Psoas muscle (tissue), 8 donors: Measurements from ENCODE around the gene CAPN15. TPM values are rescaled to one million over a fixed set of nuclear protein-coding genes. Genes with fewer than 3 reads are reported as not detected.

Source experiments
- ATAC-seq, 4 donors: fragments of 200-7000 bp; cut with Tn5 transposase; one replicate each; pipeline ENCODE4 v1.9.1; 2020; ENCODE audit warnings: moderate library complexity in 3 of 4, mild to moderate bottlenecking in 2 of 4
- DNase-seq, 2 donors: peaks; one replicate each; pipeline ENCODE4 v3.0.0-alpha.2; 2020
- H3K27ac ChIP-seq: fragments of 200-600 bp; one replicate; pipeline ENCODE4 v1.8.0; 2022
- H3K27me3 ChIP-seq, 3 donors: fragments of 200-600 bp in 1 of 3; one replicate each; pipeline versions ENCODE4 v1.6.1 to v1.8.0; 2013 to 2022; ENCODE audit warnings: low read length in 2 of 3, mild to moderate bottlenecking in 2 of 3, moderate library complexity in 1 of 3; ENCODE audit not compliant: insufficient read depth in 3 of 3
- H3K36me3 ChIP-seq, 2 donors: fragments of 200-600 bp in 1 of 2; one replicate each; pipeline versions ENCODE4 v1.6.1 to v1.8.0; 2013 to 2022; ENCODE audit warnings: low read depth in 1 of 2, mild to moderate bottlenecking in 1 of 2, moderate library complexity in 1 of 2; ENCODE audit not compliant: insufficient read depth in 1 of 2
- H3K4me1 ChIP-seq: fragments of 200-600 bp; one replicate; pipeline ENCODE4 v1.8.0; 2022
- H3K4me3 ChIP-seq: fragments of 200-600 bp; one replicate; pipeline ENCODE4 v1.8.0; 2022; ENCODE audit warnings: mild to moderate bottlenecking
- H3K9me3 ChIP-seq: fragments of 200-600 bp; one replicate; pipeline ENCODE4 v1.8.0; 2022
- WGBS, 3 donors: extraction: QIAGEN DNeasy Blood & Tissue Kit; methylation state at CpG; one replicate each; pipeline versions ENCODE4 v1.1.6 to v1.1.7; 2013; 5-methylcytosine and 5-hydroxymethylcytosine counted together
- intact Hi-C, 2 donors: fragments of 100-400 bp; cut with DNase I; formaldehyde crosslinking; loops; one replicate each; pipeline versions ENCODE4 v1.11.0 to v1.14.2; 2022
- polyA plus RNA-seq, 3 donors: library from polyadenylated mRNA; stranded (reverse); fragments of 200-250 nt; gene quantifications; one replicate each; pipeline ENCODE4 v1.2.3, GENCODE V29; 2013
- total RNA-seq, 4 donors: library from RNA; stranded (reverse); fragmentation: NEBNext Ultra II Directional in 2 of 4; extraction: Animal tissue kit (Norgen Biotek cat#: 25700) in 2 of 4; gene quantifications; one replicate each; pipeline versions ENCODE4 v1.2.1 to v1.2.4, GENCODE V29; 2021 to 2023
- TF ChIP-seq, protein P1 (sequence below): fragments of 200-600 bp; IDR thresholded peaks from one replicate; pipeline ENCODE4 v1.8.0; 2022; ENCODE audit warnings: antibody characterized with exemption
- donor health status: healthy with polysubstance abuse.
- donor health status: DM: no; HTN: no; CAD: no; lungs with moderate emphysema.
- donor health status: Bipolar disorder and iron deficiency.
- donor health status: healthy.
- donor health status: DM: yes; HTN: yes; CAD: no.
- donor health status: DM: no; HTN: no; CAD: no.
- donor health status: DM: no; HTN: no; CAD: no.
- donor health status: DM: yes; HTN: yes; CAD: no.

The CAPN15 gene
- total and polyA plus RNA-seq, 7 donors: 14.9 to 32.1 (median 25.5) TPM

DNA sequence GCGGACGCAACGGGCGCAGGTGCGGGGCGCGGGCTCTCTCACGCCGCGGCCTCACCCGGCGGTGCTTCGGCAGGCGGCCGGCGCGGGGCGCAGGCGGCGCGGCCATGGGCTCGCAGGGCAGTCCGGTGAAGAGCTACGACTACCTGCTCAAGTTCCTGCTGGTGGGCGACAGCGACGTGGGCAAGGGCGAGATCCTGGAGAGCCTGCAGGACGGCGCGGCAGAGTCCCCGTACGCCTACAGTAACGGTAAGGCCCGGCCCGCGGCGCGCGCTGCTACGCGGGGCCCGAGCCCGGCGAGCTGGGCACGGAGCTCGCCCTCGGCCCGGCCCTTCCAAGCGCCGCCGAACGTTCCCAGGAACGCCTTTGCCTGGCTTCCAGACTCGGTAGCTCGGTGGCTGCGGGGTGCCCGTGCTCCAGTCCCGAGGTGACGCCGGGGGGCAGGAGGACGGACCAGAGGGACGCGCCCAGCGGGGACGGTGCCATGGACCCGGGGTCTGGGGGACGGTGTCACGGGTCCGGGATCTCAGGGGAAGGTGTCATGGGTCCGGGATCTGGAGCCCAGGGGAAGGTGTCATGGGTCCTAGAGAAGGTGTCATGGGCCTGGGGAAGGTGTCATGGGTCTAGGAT lies 62.8 kb downstream of the CAPN15 start:
- no peak for ATAC-seq
- intact Hi-C loops: loop anchor here (5.0 kb wide), 2 partner anchors 37 to 42 kb away; partner anchors contain the start of gene WFIKKN1 (in 1 of the 2)
- Histone ChIP-seq H3K36me3 (peaks cover 0 to 4% of the 10 kb centered on the region in 2 donors), H3K9me3 (no peaks in the 10 kb centered on the region), H3K4me3 (peak overlapping the region; percentile 96), H3K4me1 (peaks cover 68% of the 10 kb centered on the region), H3K27me3 (no peaks in the 10 kb centered on the region), H3K27ac (peak overlapping the region; percentile 95)
- WGBS, 3 donors: 0 to 1% (median 1%) methylated on average over 45 to 71 of the region's 71 CpGs
- TF ChIP-seq, protein P1, sequence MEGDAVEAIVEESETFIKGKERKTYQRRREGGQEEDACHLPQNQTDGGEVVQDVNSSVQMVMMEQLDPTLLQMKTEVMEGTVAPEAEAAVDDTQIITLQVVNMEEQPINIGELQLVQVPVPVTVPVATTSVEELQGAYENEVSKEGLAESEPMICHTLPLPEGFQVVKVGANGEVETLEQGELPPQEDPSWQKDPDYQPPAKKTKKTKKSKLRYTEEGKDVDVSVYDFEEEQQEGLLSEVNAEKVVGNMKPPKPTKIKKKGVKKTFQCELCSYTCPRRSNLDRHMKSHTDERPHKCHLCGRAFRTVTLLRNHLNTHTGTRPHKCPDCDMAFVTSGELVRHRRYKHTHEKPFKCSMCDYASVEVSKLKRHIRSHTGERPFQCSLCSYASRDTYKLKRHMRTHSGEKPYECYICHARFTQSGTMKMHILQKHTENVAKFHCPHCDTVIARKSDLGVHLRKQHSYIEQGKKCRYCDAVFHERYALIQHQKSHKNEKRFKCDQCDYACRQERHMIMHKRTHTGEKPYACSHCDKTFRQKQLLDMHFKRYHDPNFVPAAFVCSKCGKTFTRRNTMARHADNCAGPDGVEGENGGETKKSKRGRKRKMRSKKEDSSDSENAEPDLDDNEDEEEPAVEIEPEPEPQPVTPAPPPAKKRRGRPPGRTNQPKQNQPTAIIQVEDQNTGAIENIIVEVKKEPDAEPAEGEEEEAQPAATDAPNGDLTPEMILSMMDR: peak; percentile 4
- peak; percentile 44 to 75 for DNase-seq

DNA sequence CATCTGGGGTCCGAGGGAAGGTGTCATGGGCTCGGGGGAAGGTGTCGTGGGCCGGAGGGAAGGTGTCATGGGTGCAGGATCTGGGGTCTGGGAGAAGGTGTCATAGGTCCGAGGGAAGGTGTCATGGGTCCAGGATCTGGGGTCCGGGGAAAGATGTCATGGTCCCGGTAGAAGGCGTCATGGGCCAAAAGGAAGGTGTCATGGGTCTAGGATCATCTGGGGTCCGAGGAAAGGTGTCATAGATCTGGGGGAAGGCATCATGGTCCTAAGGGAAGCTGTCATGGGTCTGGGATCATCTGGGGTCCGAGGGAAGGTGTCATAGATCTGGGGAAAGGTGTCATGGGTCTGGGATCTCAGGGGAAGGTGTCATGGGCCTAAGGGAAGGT lies 63.3 kb downstream of the CAPN15 start:
- H3K9me3 ChIP-seq: no peaks in the 10 kb centered on the region
- DNase-seq: no peak
- H3K4me3 ChIP-seq: peak overlapping the region; percentile 96
- H3K27ac ChIP-seq: peak overlapping the region; percentile 95
- H3K36me3 ChIP-seq: peaks cover 0 to 4% of the 10 kb centered on the region in 2 donors
- WGBS, 3 donors: 30 to 37% (median 32%) methylated on average over 10 of the region's 10 CpGs
- no peaks in the 10 kb centered on the region for H3K27me3 ChIP-seq
- intact Hi-C loops: loop anchor here (5.0 kb wide), 2 partner anchors 36 to 41 kb away; partner anchors contain the start of gene WFIKKN1 (in 1 of the 2)
- H3K4me1 ChIP-seq: peaks cover 68% of the 10 kb centered on the region
- ATAC-seq: no peak
- TF ChIP-seq, protein P1: no peak

DNA sequence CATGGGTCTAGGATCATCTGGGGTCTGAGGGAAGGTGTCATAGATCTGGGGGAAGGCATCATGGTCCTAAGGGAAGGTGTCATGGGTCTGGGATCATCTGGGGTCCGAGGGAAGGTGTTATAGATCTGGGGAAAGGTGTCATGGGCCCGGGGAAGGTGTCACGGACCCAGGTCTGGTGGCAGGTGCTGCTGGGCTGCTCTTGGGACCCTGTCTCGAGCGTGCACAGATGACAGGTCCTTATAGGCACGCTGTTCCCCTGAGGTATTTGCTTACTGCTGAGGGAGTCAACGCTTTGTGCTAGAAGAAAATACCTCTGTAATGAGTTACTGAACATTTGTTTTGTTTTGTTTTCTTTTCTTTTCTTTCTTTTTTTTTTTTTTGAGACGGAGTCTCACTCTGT lies 63.7 kb downstream of the CAPN15 start:
- intact Hi-C loops: loop anchor here (5.0 kb wide), 2 partner anchors 36 to 41 kb away; partner anchors contain the start of gene WFIKKN1 (in 1 of the 2)

DNA sequence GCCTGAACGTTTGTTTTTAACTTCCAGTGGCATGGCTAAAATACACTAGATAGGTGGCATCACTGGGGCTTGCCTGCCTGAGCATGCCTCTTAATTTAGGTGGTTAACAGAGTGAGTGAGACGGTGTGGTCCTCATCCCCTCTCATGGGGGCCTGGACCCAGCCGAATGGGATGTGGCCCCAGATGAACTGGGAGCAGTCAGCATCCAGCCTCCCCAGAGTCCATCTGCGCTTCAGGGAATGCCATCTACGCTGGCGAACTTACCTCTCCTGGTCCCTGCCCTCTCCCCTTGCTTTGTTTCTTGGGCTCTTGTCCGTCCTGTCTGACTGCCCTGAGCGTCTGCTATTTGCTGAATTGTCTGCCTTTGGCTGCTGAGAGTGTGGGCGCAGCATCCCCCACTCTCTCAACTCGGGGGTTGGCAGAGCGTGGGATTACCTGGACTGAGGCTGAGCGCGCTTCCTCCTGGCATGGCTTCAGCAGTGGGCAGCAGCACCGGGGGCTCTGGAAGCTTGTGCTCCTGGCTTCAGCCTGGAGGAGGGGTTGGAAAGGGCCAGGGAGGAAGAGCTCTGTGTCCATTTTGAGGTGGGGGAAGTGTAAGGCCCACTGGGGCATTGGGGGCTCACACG lies 64.5 kb downstream of the CAPN15 start:
- WGBS, 3 donors: 61 to 81% (median 66%) methylated on average over 15 of the region's 15 CpGs
- DNase-seq (no peak), ATAC-seq (no peak)
- peaks cover 0 to 4% of the 10 kb centered on the region in 2 donors for H3K36me3 ChIP-seq
- peaks cover 66% of the 10 kb centered on the region for H3K4me1 ChIP-seq
- no peaks in the 10 kb centered on the region for H3K27me3 ChIP-seq
- intact Hi-C loops: loop anchor here (5.0 kb wide), 2 partner anchors 35 to 40 kb away; partner anchors contain the start of gene WFIKKN1 (in 1 of the 2)
- H3K9me3 ChIP-seq: no peaks in the 10 kb centered on the region
- TF ChIP-seq, protein P1: no peak
- peak overlapping the region; percentile 96 for H3K4me3 ChIP-seq
- peak overlapping the region; percentile 95 for H3K27ac ChIP-seq

More for the DNA sequence above, 63.7 kb downstream of the CAPN15 start:
- Histone ChIP-seq H3K9me3 (no peaks in the 10 kb centered on the region), H3K36me3 (peaks cover 0 to 4% of the 10 kb centered on the region in 2 donors), H3K27ac (peak overlapping the region; percentile 95), H3K4me1 (peaks cover 70% of the 10 kb centered on the region), H3K4me3 (peak overlapping the region; percentile 96), H3K27me3 (no peaks in the 10 kb centered on the region)
- 70 to 92% (median 77%) methylated on average over 8 of the region's 8 CpGs for WGBS, 3 donors
- ATAC-seq: no peak
- TF ChIP-seq, protein P1: no peak
- no peak for DNase-seq
